Measurements from ENCODE around the gene NEDD4.

DNA sequence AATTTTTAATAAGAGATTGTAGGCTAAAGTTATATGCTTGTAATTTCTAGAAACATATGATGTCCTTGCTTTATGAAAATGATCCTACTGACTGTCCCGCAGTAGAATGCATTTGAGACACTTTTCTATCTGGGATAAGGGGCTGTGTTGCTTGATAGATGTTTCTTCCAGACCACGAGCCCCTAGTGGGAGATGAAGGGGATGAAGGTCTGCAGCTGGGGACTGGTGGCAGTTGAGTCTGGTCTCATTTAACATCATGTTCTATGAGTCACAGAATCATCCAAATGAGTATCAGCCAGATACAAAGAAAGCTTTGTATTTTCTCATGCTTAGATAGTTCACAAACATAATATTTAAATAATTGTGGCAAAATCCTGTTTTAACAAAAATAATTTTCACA is 166.2 kb downstream of the NEDD4 start:
- TF ChIP-seq, protein P1, sequence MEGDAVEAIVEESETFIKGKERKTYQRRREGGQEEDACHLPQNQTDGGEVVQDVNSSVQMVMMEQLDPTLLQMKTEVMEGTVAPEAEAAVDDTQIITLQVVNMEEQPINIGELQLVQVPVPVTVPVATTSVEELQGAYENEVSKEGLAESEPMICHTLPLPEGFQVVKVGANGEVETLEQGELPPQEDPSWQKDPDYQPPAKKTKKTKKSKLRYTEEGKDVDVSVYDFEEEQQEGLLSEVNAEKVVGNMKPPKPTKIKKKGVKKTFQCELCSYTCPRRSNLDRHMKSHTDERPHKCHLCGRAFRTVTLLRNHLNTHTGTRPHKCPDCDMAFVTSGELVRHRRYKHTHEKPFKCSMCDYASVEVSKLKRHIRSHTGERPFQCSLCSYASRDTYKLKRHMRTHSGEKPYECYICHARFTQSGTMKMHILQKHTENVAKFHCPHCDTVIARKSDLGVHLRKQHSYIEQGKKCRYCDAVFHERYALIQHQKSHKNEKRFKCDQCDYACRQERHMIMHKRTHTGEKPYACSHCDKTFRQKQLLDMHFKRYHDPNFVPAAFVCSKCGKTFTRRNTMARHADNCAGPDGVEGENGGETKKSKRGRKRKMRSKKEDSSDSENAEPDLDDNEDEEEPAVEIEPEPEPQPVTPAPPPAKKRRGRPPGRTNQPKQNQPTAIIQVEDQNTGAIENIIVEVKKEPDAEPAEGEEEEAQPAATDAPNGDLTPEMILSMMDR (tag by site-specific recombination; IDR thresholded peaks at IDR 0.05) = no peak
- TF ChIP-seq, protein P2, sequence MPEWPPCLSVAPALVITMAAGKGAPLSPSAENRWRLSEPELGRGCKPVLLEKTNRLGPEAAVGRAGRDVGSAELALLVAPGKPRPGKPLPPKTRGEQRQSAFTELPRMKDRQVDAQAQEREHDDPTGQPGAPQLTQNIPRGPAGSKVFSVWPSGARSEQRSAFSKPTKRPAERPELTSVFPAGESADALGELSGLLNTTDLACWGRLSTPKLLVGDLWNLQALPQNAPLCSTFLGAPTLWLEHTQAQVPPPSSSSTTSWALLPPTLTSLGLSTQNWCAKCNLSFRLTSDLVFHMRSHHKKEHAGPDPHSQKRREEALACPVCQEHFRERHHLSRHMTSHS (tag by site-specific recombination; IDR thresholded peaks at IDR 0.05) = no peak
- TF ChIP-seq ZNF776 (tag by site-specific recombination; IDR thresholded peaks at IDR 0.05; ENCODE audit: borderline replicate concordance) (no peak), ZBTB17 (tag by site-specific recombination; IDR thresholded peaks at IDR 0.05) (no peak), ZBTB1 (tag by site-specific recombination; IDR thresholded peaks at IDR 0.05) (no peak), ZNF274 (IDR thresholded peaks at IDR 0.05; ENCODE audit: low read length) (no peak), ZNF274 (tag by site-specific recombination; IDR thresholded peaks at IDR 0.05; ENCODE audit: borderline replicate concordance) (no peak)
- TF ChIP-seq, protein P3, sequence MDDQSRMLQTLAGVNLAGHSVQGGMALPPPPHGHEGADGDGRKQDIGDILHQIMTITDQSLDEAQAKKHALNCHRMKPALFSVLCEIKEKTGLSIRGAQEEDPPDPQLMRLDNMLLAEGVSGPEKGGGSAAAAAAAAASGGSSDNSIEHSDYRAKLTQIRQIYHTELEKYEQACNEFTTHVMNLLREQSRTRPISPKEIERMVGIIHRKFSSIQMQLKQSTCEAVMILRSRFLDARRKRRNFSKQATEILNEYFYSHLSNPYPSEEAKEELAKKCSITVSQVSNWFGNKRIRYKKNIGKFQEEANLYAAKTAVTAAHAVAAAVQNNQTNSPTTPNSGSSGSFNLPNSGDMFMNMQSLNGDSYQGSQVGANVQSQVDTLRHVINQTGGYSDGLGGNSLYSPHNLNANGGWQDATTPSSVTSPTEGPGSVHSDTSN (CRISPR knock-in tag; IDR thresholded peaks at IDR 0.05) = no peak
